AG04450 (cell line): ENCODE results near the gene WDR5. TPM values are rescaled to one million over a fixed set of nuclear protein-coding genes. Genes with fewer than 3 reads are reported as not detected.

Source experiments
- CTCF ChIA-PET: fragments of 300-600, 350-600 bp; formaldehyde crosslinking; extraction: SDS; loops from one replicate; lab custom pipeline; 2022; ENCODE audit warnings: antibody characterized with exemption, inconsistent platforms; lab: Charles Lee
- POLR2A ChIA-PET: fragments of 350-600 bp; formaldehyde crosslinking; extraction: SDS; loops from one replicate; lab custom pipeline; 2021; ENCODE audit warnings: antibody characterized with exemption, inconsistent platforms; lab: Yijun Ruan, JAX
- DNase-seq: peaks from one replicate; pipeline ENCODE4 v3.0.0-alpha.2; 2011; ENCODE audit warnings: low read depth, low spot score
- H3K27ac ChIP-seq: one replicate; pipeline ENCODE4 v1.5.1; 2012; ENCODE audit warnings: low read depth, low read length, control low read depth
- H3K27me3 ChIP-seq: one replicate; pipeline ENCODE4 v1.6.0; 2012; ENCODE audit warnings: low read length; ENCODE audit not compliant: control insufficient read depth, insufficient read depth
- H3K4me3 ChIP-seq: 2 replicates; pipeline ENCODE4 v1.5.1; 2011; ENCODE audit warnings: mild to moderate bottlenecking, low read depth, low read length, control low read depth
- H3K9me3 ChIP-seq: 2 replicates; pipeline ENCODE4 v1.5.1; 2012; ENCODE audit warnings: low read length; ENCODE audit not compliant: control insufficient read depth, insufficient read depth
- polyA plus RNA-seq: library from polyadenylated mRNA; depleted of rRNA; stranded (reverse); fragments of >200 nt; gene quantifications from 2 replicates; pipeline ENCODE4 v1.2.3, GENCODE V29; 2011
- TF ChIP-seq, protein P1 (sequence below): IDR thresholded peaks from 2 replicates; pipeline ENCODE4 v1.5.1; 2011; ENCODE audit warnings: low read depth, low read length, control low read depth, inconsistent platforms

The WDR5 gene
- polyA plus RNA-seq, 1 experiment: 22.3 TPM

DNA sequence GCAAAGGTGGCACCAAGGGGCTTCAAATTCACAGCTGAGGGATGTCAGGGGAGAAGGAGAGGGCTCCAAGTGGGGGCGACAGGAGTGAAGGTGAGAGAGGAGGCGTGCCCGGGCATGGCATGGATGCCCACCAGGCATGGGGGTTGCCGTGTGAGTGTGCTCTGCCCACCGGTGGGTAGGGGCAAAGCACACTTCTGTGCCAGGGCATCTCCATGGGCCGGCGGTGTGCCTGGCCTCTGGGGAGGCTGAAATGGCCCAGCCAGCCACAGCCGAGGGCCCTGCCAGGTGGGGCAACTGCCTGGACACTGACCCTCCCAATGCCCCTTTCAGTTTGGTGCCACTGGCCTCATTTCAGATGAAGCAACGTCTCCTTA lies 42.5 kb downstream of the WDR5 start:
- ChIA-PET CTCF (interaction anchor here (1.0 kb wide), 2 partner anchors 8 to 265 kb away, joined by 3 read pairs; no protein-coding TSS in a partner anchor), POLR2A (interaction anchor here (0.5 to 1.0 kb wide), 2 partner anchors 10 to 48 kb away, joined by 3 to 6 read pairs; no protein-coding TSS in a partner anchor)
- TF ChIP-seq, protein P1, sequence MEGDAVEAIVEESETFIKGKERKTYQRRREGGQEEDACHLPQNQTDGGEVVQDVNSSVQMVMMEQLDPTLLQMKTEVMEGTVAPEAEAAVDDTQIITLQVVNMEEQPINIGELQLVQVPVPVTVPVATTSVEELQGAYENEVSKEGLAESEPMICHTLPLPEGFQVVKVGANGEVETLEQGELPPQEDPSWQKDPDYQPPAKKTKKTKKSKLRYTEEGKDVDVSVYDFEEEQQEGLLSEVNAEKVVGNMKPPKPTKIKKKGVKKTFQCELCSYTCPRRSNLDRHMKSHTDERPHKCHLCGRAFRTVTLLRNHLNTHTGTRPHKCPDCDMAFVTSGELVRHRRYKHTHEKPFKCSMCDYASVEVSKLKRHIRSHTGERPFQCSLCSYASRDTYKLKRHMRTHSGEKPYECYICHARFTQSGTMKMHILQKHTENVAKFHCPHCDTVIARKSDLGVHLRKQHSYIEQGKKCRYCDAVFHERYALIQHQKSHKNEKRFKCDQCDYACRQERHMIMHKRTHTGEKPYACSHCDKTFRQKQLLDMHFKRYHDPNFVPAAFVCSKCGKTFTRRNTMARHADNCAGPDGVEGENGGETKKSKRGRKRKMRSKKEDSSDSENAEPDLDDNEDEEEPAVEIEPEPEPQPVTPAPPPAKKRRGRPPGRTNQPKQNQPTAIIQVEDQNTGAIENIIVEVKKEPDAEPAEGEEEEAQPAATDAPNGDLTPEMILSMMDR: no peak
- no peak overlapping the region for H3K27ac ChIP-seq
- no peak overlapping the region for H3K4me3 ChIP-seq
- H3K27me3 ChIP-seq: peaks cover 38% of the 10 kb centered on the region
- DNase-seq: no peak
- peaks cover 5% of the 10 kb centered on the region; the same call in 1 of the 2 replicates for H3K9me3 ChIP-seq

DNA sequence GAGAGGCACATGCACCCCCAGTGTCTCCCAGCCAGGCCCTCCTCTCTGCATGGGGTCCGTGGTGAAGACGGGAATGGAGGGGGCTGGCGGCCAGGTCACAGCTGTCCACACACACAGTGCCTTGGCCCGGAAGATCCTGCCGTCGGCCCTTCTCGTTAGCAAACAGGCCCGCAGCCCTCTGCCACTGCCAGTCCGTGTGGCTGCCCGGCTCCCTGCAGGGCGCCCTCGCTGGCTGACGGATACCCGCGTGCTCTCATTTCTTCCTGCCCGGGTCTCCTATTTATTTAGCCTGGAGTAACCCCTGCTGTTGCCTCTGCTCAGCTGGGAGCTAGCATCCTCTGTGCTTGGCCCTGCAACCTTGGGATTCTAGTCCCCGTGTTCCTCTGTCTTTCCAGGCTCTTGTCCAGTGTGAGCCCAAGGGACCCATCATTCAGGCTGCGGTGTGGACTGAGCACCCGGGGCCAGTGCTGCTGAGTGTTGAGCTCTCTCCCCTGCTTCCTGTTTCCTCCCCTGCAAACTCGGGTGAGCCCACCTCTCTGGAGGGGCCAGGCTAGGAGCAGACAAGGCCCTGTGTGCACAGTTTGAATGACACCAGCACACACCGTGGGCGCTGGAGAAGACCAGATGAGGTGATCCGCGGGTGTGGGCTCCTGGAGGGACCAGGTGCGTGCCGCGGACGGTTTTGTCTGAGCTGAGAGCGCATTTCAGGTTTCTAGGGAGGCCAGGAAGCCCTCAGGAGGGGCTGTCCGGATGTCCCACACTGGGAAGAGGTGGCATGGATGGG lies 43.1 kb downstream of the WDR5 start:
- H3K27ac ChIP-seq: no peak overlapping the region
- TF ChIP-seq, protein P1: no peak
- no peak overlapping the region for H3K4me3 ChIP-seq
- no peak for DNase-seq
- CTCF ChIA-PET: interaction anchor here (1.0 kb wide), 2 partner anchors 9 to 265 kb away, joined by 3 read pairs; no protein-coding TSS in a partner anchor
- peaks cover 38% of the 10 kb centered on the region for H3K27me3 ChIP-seq
- POLR2A ChIA-PET: interaction anchor here (1.0 kb wide), 1 partner anchor 47 kb away, joined by 3 read pairs; no protein-coding TSS in a partner anchor
- H3K9me3 ChIP-seq: peaks cover 5% of the 10 kb centered on the region; the same call in 1 of the 2 replicates

DNA sequence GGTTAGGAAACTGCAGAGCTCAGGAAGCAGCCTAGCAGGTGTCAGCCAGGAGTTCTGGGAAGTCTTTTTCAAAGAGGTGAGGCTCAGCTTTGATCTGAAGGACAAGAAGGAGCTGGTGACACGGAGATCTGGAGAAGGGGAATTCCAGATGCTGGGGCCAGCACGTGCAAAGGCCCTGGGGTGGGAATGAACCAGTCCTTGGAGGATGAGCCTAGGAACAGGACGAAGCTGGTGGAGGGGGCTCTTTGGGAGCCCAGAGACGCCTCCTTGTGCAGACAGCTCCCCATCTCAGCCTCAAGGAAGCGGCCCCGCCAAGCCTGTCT lies 43.7 kb downstream of the WDR5 start:
- CTCF ChIA-PET: interaction anchor here (1.0 kb wide), 1 partner anchor 9 kb away, joined by 3 read pairs; no protein-coding TSS in a partner anchor
- TF ChIP-seq, protein P1: no peak
- Histone ChIP-seq H3K9me3 (peaks cover 5% of the 10 kb centered on the region; the same call in 1 of the 2 replicates), H3K4me3 (no peak overlapping the region), H3K27me3 (peaks cover 38% of the 10 kb centered on the region), H3K27ac (no peak overlapping the region)
- POLR2A ChIA-PET: interaction anchor here (0.5 to 1.0 kb wide), 2 partner anchors 47 to 176 kb away, joined by 3 read pairs; no protein-coding TSS in a partner anchor
- no peak for DNase-seq

DNA sequence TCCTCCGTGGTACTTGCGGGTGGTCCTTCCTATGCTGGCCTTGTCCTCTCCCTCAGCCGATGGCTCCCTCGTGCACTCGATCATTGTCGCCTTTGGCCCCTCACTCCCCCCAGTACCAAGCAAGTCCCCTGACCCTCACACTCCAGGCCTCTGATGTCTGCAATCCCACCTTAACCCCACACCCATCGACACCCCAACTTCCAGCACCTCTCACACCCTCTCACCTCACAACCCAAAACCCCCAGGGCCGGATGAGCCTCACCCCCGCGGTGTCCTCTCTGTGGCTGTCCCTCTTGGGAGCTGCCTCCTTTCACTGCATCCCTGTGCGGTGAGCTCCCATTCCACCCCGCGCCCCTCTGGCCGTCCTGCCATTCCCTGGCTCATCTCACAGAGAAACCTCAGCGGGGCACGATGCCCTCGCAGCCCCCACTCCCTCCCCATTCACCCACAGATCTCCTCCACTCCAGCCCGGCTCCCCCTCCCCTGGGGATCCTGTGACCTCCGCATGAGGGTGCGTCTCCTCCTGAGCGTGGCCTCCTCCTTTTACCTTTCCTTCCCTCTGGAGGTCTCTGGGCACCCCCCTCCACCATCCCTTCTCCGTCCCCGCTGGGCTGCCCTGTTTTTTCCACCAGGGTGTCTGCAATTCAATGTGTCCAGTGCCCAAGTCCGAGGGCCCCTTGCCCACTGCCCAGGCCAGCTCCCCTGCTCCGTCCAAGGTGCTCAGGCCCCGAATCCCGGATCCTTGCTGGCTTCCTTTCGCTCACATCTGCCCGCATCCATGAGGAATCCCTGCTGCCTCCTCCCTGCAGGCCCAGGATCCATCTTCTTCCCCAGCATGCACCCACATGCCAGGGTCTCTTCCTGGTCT lies 44.3 kb downstream of the WDR5 start:
- Histone ChIP-seq H3K9me3 (peaks cover 5% of the 10 kb centered on the region; the same call in 1 of the 2 replicates), H3K4me3 (no peak overlapping the region), H3K27ac (no peak overlapping the region), H3K27me3 (peaks cover 38% of the 10 kb centered on the region)
- ChIA-PET POLR2A (interaction anchor here (0.5 kb wide), 1 partner anchor 175 kb away, joined by 3 read pairs; no protein-coding TSS in a partner anchor), CTCF (interaction anchor here (0.8 kb wide), 1 partner anchor 9 kb away, joined by 3 read pairs; no protein-coding TSS in a partner anchor)
- no peak for DNase-seq
- TF ChIP-seq, protein P1: no peak
